Measurements from ENCODE around the gene FOXP4. TPM values are rescaled to one million over a fixed set of nuclear protein-coding genes. Genes with fewer than 3 reads are reported as not detected.
A peak's percentile ranks its signal among the peaks of the same experiment; 100 is the strongest.

Gene FOXP4
- total RNA-seq, 1 experiment from 2014 or later, result 3.9 TPM

- DNase-seq (ENCODE audit: low spot score), result no peak
Measured at GRCh38 chr6:41625442-41625841, 79.3 kb downstream of the FOXP4 start.

GRCh38 chr6:41626022-41626421, 79.8 kb downstream of the FOXP4 start:
- no peak for DNase-seq (ENCODE audit: low spot score)

GRCh38 chr6:41626917-41627316, 80.7 kb downstream of the FOXP4 start:
- no peak for DNase-seq (ENCODE audit: low spot score)

- no peak for DNase-seq (ENCODE audit: low spot score)
Measured at GRCh38 chr6:41629128-41629527, 82.9 kb downstream of the FOXP4 start.

- no peak for DNase-seq (ENCODE audit: low spot score)
Measured at GRCh38 chr6:41630069-41630468, 83.9 kb downstream of the FOXP4 start.

- no peak for DNase-seq (ENCODE audit: low spot score)
Measured at GRCh38 chr6:41630946-41631345, 84.8 kb downstream of the FOXP4 start.

- no peak for DNase-seq (ENCODE audit: low spot score)
Measured at GRCh38 chr6:41633056-41633634, 87.0 kb downstream of the FOXP4 start.

- no peak for DNase-seq (ENCODE audit: low spot score)
Measured at GRCh38 chr6:41634657-41635056, 88.5 kb downstream of the FOXP4 start.

GRCh38 chr6:41635365-41635764, 89.2 kb downstream of the FOXP4 start:
- no peak for DNase-seq (ENCODE audit: low spot score)

- DNase-seq (ENCODE audit: low spot score), result peak; percentile 38
Measured at GRCh38 chr6:41636833-41637193, 90.6 kb downstream of the FOXP4 start.

- no peak for DNase-seq (ENCODE audit: low spot score)
Measured at GRCh38 chr6:41637194-41638001, 91.2 kb downstream of the FOXP4 start.

- DNase-seq (ENCODE audit: low spot score), result no peak
Measured at GRCh38 chr6:41638002-41638934, 92.1 kb downstream of the FOXP4 start, which contains the start of gene MDFI. TSS of gene MDFI (plus strand) at chr6:41638468. CDS start at chr6:41638750, 282 bp downstream.

GRCh38 chr6:41638935-41639808, 93.0 kb downstream of the FOXP4 start:
- no peak for DNase-seq (ENCODE audit: low spot score)

GRCh38 chr6:41639809-41640371, 93.7 kb downstream of the FOXP4 start:
- DNase-seq (ENCODE audit: low spot score), result no peak

- DNase-seq (ENCODE audit: low spot score), result no peak
Measured at GRCh38 chr6:41640426-41640825, 94.2 kb downstream of the FOXP4 start.

- DNase-seq (ENCODE audit: low spot score), result no peak
Measured at GRCh38 chr6:41641352-41641925, 95.3 kb downstream of the FOXP4 start.

- DNase-seq (ENCODE audit: low spot score), result no peak
Measured at GRCh38 chr6:41642090-41642959, 96.1 kb downstream of the FOXP4 start.

GRCh38 chr6:41642960-41643898, 97.0 kb downstream of the FOXP4 start:
- no peak for DNase-seq (ENCODE audit: low spot score)

- DNase-seq (ENCODE audit: low spot score), result no peak
Measured at GRCh38 chr6:41643899-41644269, 97.7 kb downstream of the FOXP4 start.

Measured in A172 (cell line).